Liver (tissue), 3 donors: Measurements from ENCODE around the gene RBL2.

Source experiments
- CTCF ChIP-seq: fragments of 150-350 bp; IDR thresholded peaks from 2 replicates; pipeline ENCODE4 v1.5.1; 2017; ENCODE audit warnings: improper control_type of control experiment, low read depth, low read length; ENCODE audit not compliant: missing input control
- EGR1 ChIP-seq, 2 donors: IDR thresholded peaks; 2 replicates each; pipeline ENCODE4 v1.6.1; 2016 to 2018; ENCODE audit warnings: antibody characterized with exemption in 2 of 2, low read depth in 2 of 2
- FOXA1 ChIP-seq: IDR thresholded peaks from 2 replicates; pipeline ENCODE4 v1.6.1; 2016; ENCODE audit warnings: antibody characterized with exemption
- GABPA ChIP-seq, 2 donors: IDR thresholded peaks in 1 of 2; conservative IDR thresholded peaks in 1 of 2; 2 replicates each; pipeline ENCODE4 v1.6.1; 2016; ENCODE audit warnings: antibody characterized with exemption in 2 of 2, mild to moderate bottlenecking in 1 of 2, moderate library complexity in 1 of 2
- MAX ChIP-seq: IDR thresholded peaks from 2 replicates; pipeline ENCODE4 v1.6.1; 2016; ENCODE audit warnings: antibody characterized with exemption
- RAD21 ChIP-seq, 2 donors: IDR thresholded peaks; 2 replicates each; pipeline ENCODE4 v1.6.1; 2016; ENCODE audit warnings: antibody characterized with exemption in 2 of 2, mild to moderate bottlenecking in 2 of 2
- REST ChIP-seq: IDR thresholded peaks from 2 replicates; pipeline ENCODE4 v1.6.1; 2016; ENCODE audit warnings: antibody characterized with exemption, mild to moderate bottlenecking
- RXRA ChIP-seq, 2 donors: IDR thresholded peaks; 2 replicates each; pipeline ENCODE4 v1.6.1; 2017 to 2018; ENCODE audit warnings: antibody characterized with exemption in 2 of 2, mild to moderate bottlenecking in 1 of 2
- SP1 ChIP-seq: IDR thresholded peaks from 2 replicates; pipeline ENCODE4 v1.6.1; 2018; ENCODE audit warnings: antibody characterized with exemption, mild to moderate bottlenecking
- TAF1 ChIP-seq: conservative IDR thresholded peaks from 2 replicates; pipeline ENCODE4 v1.6.1; 2016; ENCODE audit warnings: antibody characterized with exemption, mild to moderate bottlenecking
- YY1 ChIP-seq: IDR thresholded peaks from 2 replicates; pipeline ENCODE4 v1.6.1; 2016; ENCODE audit warnings: antibody characterized with exemption, mild to moderate bottlenecking
- donor health status: healthy.
- donor health status: healthy.

- TF ChIP-seq CTCF (no peak), TAF1 (no peak), MAX (no peak), REST (no peak), FOXA1 (no peak), SP1 (no peak), YY1 (no peak), GABPA (IDR thresholded peaks at IDR 0.05 in 1 of 2, conservative IDR thresholded peaks at IDR 0.05 in 1 of 2) (no peak), RXRA (IDR thresholded peaks at IDR 0.05) (no peak), EGR1 (IDR thresholded peaks at IDR 0.05; ENCODE audit: low read depth in 2 of 2) (no peak), RAD21 (IDR thresholded peaks at IDR 0.05) (no peak)
These were observed 22.4 kb downstream of the RBL2 start for GRCh38 chr16:53456625-53457024.
